K562 (cell line): ENCODE measurements around the gene MAP1A. TPM values are rescaled to one million over a fixed set of nuclear protein-coding genes. Genes with fewer than 3 reads are reported as not detected.

ENCODE experiments used
- ATAC-seq: fragments of 200-7000 bp; cut with Tn5 transposase; 3 replicates; pipeline ENCODE4 v1.9.1; 2020; ENCODE audit warnings: moderate library complexity
- BruUV-seq: library from RNA; stranded (reverse); fragments of 400-500 nt; replicated peaks from 2 replicates; lab custom pipeline; 2021; lab: Mats Ljungman, UMichigan
- CTCF ChIA-PET: fragments of 300-600 bp; formaldehyde crosslinking; extraction: SDS; loops from one replicate; lab custom pipeline; 2021; ENCODE audit warnings: low intra/inter-chr PET ratio; lab: Yijun Ruan, JAX
- POLR2A ChIA-PET: fragments of 300-600, 350-650 bp; sonication (Branson Sonifier 250); formaldehyde crosslinking; extraction: SDS; loops from one replicate; lab custom pipeline; 2021; ENCODE audit warnings: antibody characterized with exemption, inconsistent platforms; lab: Yijun Ruan, JAX
- DNase-seq, 4 experiments: peaks; one replicate each; pipeline versions ENCODE4 v3.0.0 to v3.0.0-alpha.2; 2011 to 2018; ENCODE audit warnings: low spot score in 3 of 4, mixed read lengths in 3 of 4; ENCODE audit errors: extremely low read depth in 1 of 4
- FAIRE-seq: peaks from 2 replicates; lab custom pipeline; 2011; peaks lifted over from hg19 to GRCh38; lab: Jason Lieb, UNC
- H2AFZ ChIP-seq: 2 replicates; pipeline ENCODE4 v1.6.0; 2011; ENCODE audit warnings: low read depth, low read length, control low read depth, inconsistent platforms
- H3K27ac ChIP-seq: fragments of 200-600 bp; 3 replicates; pipeline ENCODE4 v1.8.0; 2011; ENCODE audit warnings: low read depth, mild to moderate bottlenecking, control low read depth, inconsistent platforms, low read length, moderate library complexity, mixed read lengths; ENCODE audit errors: extremely low read depth
- H3K27me3 ChIP-seq, 2 experiments: fragments of 300-600 bp in 1 of 2; 2 replicates in 1 of 2; 3 replicates in 1 of 2; pipeline versions ENCODE4 v1.6.0 to v1.8.0; 2011; ENCODE audit warnings: inconsistent platforms in 2 of 2, low read length in 2 of 2, mild to moderate bottlenecking in 1 of 2, mixed read lengths in 1 of 2, moderate library complexity in 1 of 2; ENCODE audit not compliant: control insufficient read depth in 2 of 2, insufficient read depth in 2 of 2
- H3K36me3 ChIP-seq: fragments of 300-600 bp; 3 replicates; pipeline ENCODE4 v1.8.0; 2011; ENCODE audit warnings: mild to moderate bottlenecking, low read length, inconsistent platforms; ENCODE audit not compliant: control insufficient read depth, insufficient read depth
- H3K4me1 ChIP-seq, 2 experiments: fragments of 200-600 bp in 1 of 2; replicated peaks in 1 of 2; 2 replicates in 1 of 2; 3 replicates in 1 of 2; pipeline versions ENCODE4 v1.5.1 to v1.8.0; 2011; ENCODE audit warnings: inconsistent platforms in 2 of 2, low read length in 2 of 2, mild to moderate bottlenecking in 1 of 2, mixed read lengths in 1 of 2, moderate library complexity in 1 of 2; ENCODE audit not compliant: control insufficient read depth in 2 of 2, insufficient read depth in 2 of 2
- H3K4me2 ChIP-seq: 2 replicates; pipeline ENCODE4 v1.6.1; 2011; ENCODE audit warnings: low read length, control low read depth, inconsistent platforms, mixed read lengths; ENCODE audit not compliant: insufficient read depth
- H3K4me3 ChIP-seq: fragments of 200-600 bp; sonication (generic), shearing (Covaris generic); 2 replicates; pipeline ENCODE4 v1.5.1; 2016; ENCODE audit warnings: control low read depth, inconsistent platforms
- H3K79me2 ChIP-seq: fragments of 200-600 bp; 3 replicates; pipeline ENCODE4 v1.8.0; 2011; ENCODE audit warnings: low read length, inconsistent platforms; ENCODE audit not compliant: control insufficient read depth, insufficient read depth
- H3K9ac ChIP-seq, 2 experiments: 2 replicates each; pipeline versions ENCODE4 v1.6.0 to v1.6.1; 2011; ENCODE audit warnings: low read depth in 2 of 2, low read length in 2 of 2, control low read depth in 1 of 2, inconsistent platforms in 1 of 2, mild to moderate bottlenecking in 1 of 2, mixed read lengths in 1 of 2; ENCODE audit not compliant: insufficient read depth in 1 of 2
- H3K9me1 ChIP-seq: one replicate; pipeline ENCODE4 v1.6.0; 2011; ENCODE audit warnings: inconsistent platforms, mild to moderate bottlenecking, low read length, moderate library complexity; ENCODE audit not compliant: control insufficient read depth, insufficient read depth
- H3K9me3 ChIP-seq: replicated peaks from 2 replicates; pipeline ENCODE4 v1.5.1; 2011; ENCODE audit warnings: low read depth, low read length, inconsistent platforms; ENCODE audit not compliant: control insufficient read depth, insufficient read depth
- H4K20me1 ChIP-seq: replicated peaks from 2 replicates; pipeline ENCODE4 v1.6.1; 2011; ENCODE audit warnings: low read length, inconsistent platforms, mixed read lengths; ENCODE audit not compliant: control insufficient read depth, insufficient read depth
- CBFA2T3 ChIP-seq: fragments of 450-650 bp; IDR thresholded peaks from 2 replicates; pipeline ENCODE4 v1.6.1; 2017
- CEBPG ChIP-seq, 3 experiments: fragments of 200-800 bp in 1 of 3; sonication (Bioruptor generic) in 1 of 3; sonication (generic) in 1 of 3; formaldehyde crosslinking in 1 of 3; IDR thresholded peaks in 2 of 3; conservative IDR thresholded peaks in 1 of 3; 2 replicates each; pipeline versions ENCODE4 v1.6.1 to v1.8.0; 2016 to 2022; ENCODE audit warnings: missing compliant biosample characterization in 2 of 3, missing genetic modification characterization in 2 of 3, mild to moderate bottlenecking in 1 of 3, missing genetic modification reagents in 1 of 3
- CTBP1 ChIP-seq: fragments of 450-650 bp; IDR thresholded peaks from 2 replicates; pipeline ENCODE4 v1.6.1; 2016; ENCODE audit warnings: borderline replicate concordance
- DMBX1 ChIP-seq: fragments of 250-450 bp; sonication (Bioruptor Pico); IDR thresholded peaks from 2 replicates; pipeline ENCODE4 v1.8.0; 2022; ENCODE audit warnings: inconsistent platforms, mild to moderate bottlenecking, moderate library complexity, borderline replicate concordance
- EP400 ChIP-seq: fragments of 450-650 bp; IDR thresholded peaks from 2 replicates; pipeline ENCODE4 v1.6.1; 2017; ENCODE audit warnings: antibody characterized with exemption, mild to moderate bottlenecking, moderate library complexity
- FOXJ2 ChIP-seq: fragments of 200-800 bp; sonication (Bioruptor generic); IDR thresholded peaks from 2 replicates; pipeline ENCODE4 v1.6.1; 2016; ENCODE audit warnings: missing genetic modification characterization, missing compliant biosample characterization
- MXI1 ChIP-seq: IDR thresholded peaks from 2 replicates; pipeline ENCODE4 v1.6.1; 2011; ENCODE audit warnings: low read depth, mild to moderate bottlenecking, improper control_type of control experiment, low read length
- NFE2L1 ChIP-seq: fragments of 450-650 bp; IDR thresholded peaks from 2 replicates; pipeline ENCODE4 v1.6.1; 2016; ENCODE audit warnings: missing genetic modification characterization, low read depth, mild to moderate bottlenecking, missing compliant biosample characterization, moderate library complexity, borderline replicate concordance
- PHF20 ChIP-seq: fragments of 450-650 bp; IDR thresholded peaks from 2 replicates; pipeline ENCODE4 v1.6.1; 2018; ENCODE audit not compliant: partially characterized antibody
- SPI1 ChIP-seq: IDR thresholded peaks from 2 replicates; pipeline ENCODE4 v1.6.1; 2011; ENCODE audit warnings: low read depth, low read length, control low read depth, borderline replicate concordance
- VEZF1 ChIP-seq: fragments of 200-800 bp; sonication (Bioruptor generic); IDR thresholded peaks from 2 replicates; pipeline ENCODE4 v1.6.1; 2017; ENCODE audit warnings: missing genetic modification characterization, missing compliant biosample characterization
- ZFX ChIP-seq: sonication (generic); formaldehyde crosslinking; IDR thresholded peaks from 2 replicates; pipeline ENCODE4 v1.8.0; 2022; ENCODE audit warnings: mild to moderate bottlenecking, missing genetic modification reagents, moderate library complexity
- ZNF740 ChIP-seq, 3 experiments: fragments of 200-800 bp in 1 of 3; sonication (Bioruptor generic) in 1 of 3; sonication (generic) in 1 of 3; formaldehyde crosslinking in 1 of 3; IDR thresholded peaks; 2 replicates each; pipeline versions ENCODE4 v1.6.1 to v1.8.0; 2016 to 2022; ENCODE audit warnings: mild to moderate bottlenecking in 2 of 3, missing compliant biosample characterization in 2 of 3, missing genetic modification characterization in 2 of 3, missing genetic modification reagents in 1 of 3
- WGBS: fragments of 100-300 bp; shearing (Covaris generic); methylation state at CpG from one replicate; pipeline ENCODE4 v1.1.6; 2016; ENCODE audit warnings: low coverage, mixed read lengths; ENCODE audit not compliant: insufficient coverage; ENCODE audit errors: missing lambda C conversion rate; 5-methylcytosine and 5-hydroxymethylcytosine counted together
- in situ Hi-C: fragments of 300-500 bp; cut with MboI; formaldehyde crosslinking; loops from 4 replicates; pipeline ENCODE4 v1.15.0; 2018; ENCODE audit warnings: inconsistent platforms, mixed read lengths
- intact Hi-C: fragments of 100-400 bp; cut with micrococcal nuclease; formaldehyde crosslinking; loops from 2 replicates; pipeline ENCODE4 v1.14.2; 2022
- polyA plus RNA-seq, 8 experiments: library from polyadenylated mRNA; depleted of rRNA in 4 of 8; stranded (reverse) in 5 of 8; unstranded in 3 of 8; fragments of >200 nt; fragmentation: Nextera tagmentation in 2 of 8; fragmentation: Illumina TruSeq in 1 of 8; extraction: Ambion mirVana in 2 of 8; extraction: Trizol in 1 of 8; gene quantifications; 2 replicates each; pipeline versions ENCODE4 v1.2.1 to v1.2.3, GENCODE V29; 2011 to 2014; ENCODE audit warnings: inconsistent platforms in 1 of 8, missing spikeins in 1 of 8
- total RNA-seq, 7 experiments: library from RNA; depleted of rRNA in 6 of 7; stranded (reverse); fragments of >200 nt in 6 of 7; fragmentation: Illumina TruSeq in 2 of 7; extraction: Trizol in 2 of 7; gene quantifications; 2 replicates each; pipeline versions ENCODE4 v1.2.1 to v1.2.3, GENCODE V29; 2011 to 2021; ENCODE audit warnings: low replicate concordance in 1 of 7

The MAP1A gene
- total and polyA plus RNA-seq, 9 of the 15 experiments (the other 6 are each of a cell fraction or from before 2014, with no cell fraction given): 2.0 to 20.3 (median 7.3) TPM

DNA sequence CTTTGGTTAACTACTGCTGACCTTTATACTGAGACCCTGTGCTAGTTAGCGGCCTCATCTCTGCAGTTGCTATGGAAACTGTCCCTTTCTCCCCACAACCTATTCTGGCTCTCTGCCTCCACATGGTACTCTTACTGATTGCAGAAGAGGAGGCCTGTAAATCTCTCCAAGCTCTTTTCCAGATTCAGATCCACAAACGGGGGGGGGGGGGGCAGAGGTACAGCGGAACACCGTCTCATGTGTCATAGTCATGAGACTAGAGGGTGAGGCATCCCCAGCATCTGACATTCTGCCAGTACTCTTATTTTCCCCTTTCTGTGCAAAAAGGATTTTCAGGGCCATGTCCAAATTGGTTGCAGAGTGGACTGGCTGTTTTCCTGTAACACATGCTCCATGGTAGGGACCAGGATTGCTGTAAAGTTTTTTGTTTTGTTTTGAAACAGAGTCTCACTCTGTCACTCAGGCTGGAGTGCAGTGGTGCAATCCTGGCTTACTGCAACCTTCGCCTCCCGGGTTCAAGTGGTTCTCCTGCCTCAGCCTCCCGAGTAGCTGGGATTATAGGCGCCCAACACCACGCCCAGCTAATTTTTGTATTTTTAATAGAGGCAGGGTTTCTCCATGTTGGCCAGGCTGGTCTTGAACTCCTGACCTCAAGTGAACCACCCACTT is 8.3 kb upstream of the MAP1A start:
- CTCF ChIA-PET: no interaction called here
- in situ Hi-C loops (no loop called here), intact Hi-C loops (no loop called here)
- Histone ChIP-seq H3K36me3 (no peaks in the 10 kb centered on the region), H3K4me1 (peaks cover 14 to 54% of the 10 kb centered on the region in 2 experiments), H3K27ac (peak overlapping the region; percentile 93), H2AFZ (peak overlapping the region; percentile 95), H3K4me2 (peak overlapping the region; percentile 90), H3K9ac (peak overlapping the region; percentile 41 to 75; a peak in 3 of 4 replicates), H3K9me3 (no peaks in the 10 kb centered on the region), H3K9me1 (no peaks in the 10 kb centered on the region), H3K79me2 (peaks cover 8% of the 10 kb centered on the region; the same call in 2 of the 3 replicates), H3K27me3 (no peaks in the 10 kb centered on the region), H4K20me1 (peaks cover 3% of the 10 kb centered on the region; the same call in 1 of the 2 replicates), H3K4me3 (peak overlapping the region; percentile 58)
- FAIRE-seq (no peak), ATAC-seq (no peak), DNase-seq (peak in 2 of 4 experiments; percentile 18 to 32)
- BruUV-seq: no TSS peak
- WGBS: 11% methylated on average over 8 of the region's 9 CpGs
- POLR2A ChIA-PET: interaction anchor here (1.0 to 1.9 kb wide), 3 partner anchors 10 to 16 kb away, joined by 3 to 8 read pairs (median 4); partner anchors contain the start of gene TP53BP1
- TF ChIP-seq SPI1 (no peak), DMBX1 (no peak), MXI1 (no peak), CBFA2T3 (no peak), ZFX (CRISPR knock-in tag) (peak; percentile 27; the same call in 1 of the 2 replicates), CEBPG (CRISPR knock-in tag; IDR thresholded peaks at IDR 0.05) (no peak), CEBPG (tag; conservative IDR thresholded peaks at IDR 0.05 in 1 of 2, IDR thresholded peaks at IDR 0.05 in 1 of 2) (peak in 1 of 2 experiments; percentile 46; a peak in 2 of 4 replicates), EP400 (0 out of 2 replicates have a peak, but pooled peaks have one; percentile 14), CTBP1 (no peak), FOXJ2 (peak; percentile 54; the same call in 1 of the 2 replicates), VEZF1 (peak; percentile 72), NFE2L1 (no peak), ZNF740 (CRISPR knock-in tag; IDR thresholded peaks at IDR 0.05) (peak; percentile 79), ZNF740 (tag; IDR thresholded peaks at IDR 0.05) (peak in 1 of 2 experiments; percentile 82; a peak in 2 of 4 replicates), PHF20 (no peak)
